K562 (cell line): Measurements from ENCODE around the gene CHN2. TPM values are rescaled to one million over a fixed set of nuclear protein-coding genes. Genes with fewer than 3 reads are reported as not detected.

Source experiments
- ATAC-seq: fragments of 200-7000 bp; cut with Tn5 transposase; 3 replicates; pipeline ENCODE4 v1.9.1; 2020; ENCODE audit warnings: moderate library complexity
- BruUV-seq: library from RNA; stranded (reverse); fragments of 400-500 nt; replicated peaks from 2 replicates; lab custom pipeline; 2021; lab: Mats Ljungman, UMichigan
- CTCF ChIA-PET: fragments of 300-600 bp; formaldehyde crosslinking; extraction: SDS; loops from one replicate; lab custom pipeline; 2021; ENCODE audit warnings: low intra/inter-chr PET ratio; lab: Yijun Ruan, JAX
- POLR2A ChIA-PET: fragments of 300-600, 350-650 bp; sonication (Branson Sonifier 250); formaldehyde crosslinking; extraction: SDS; loops from one replicate; lab custom pipeline; 2021; ENCODE audit warnings: antibody characterized with exemption, inconsistent platforms; lab: Yijun Ruan, JAX
- DNase-seq, 4 experiments: peaks; one replicate each; pipeline versions ENCODE4 v3.0.0 to v3.0.0-alpha.2; 2011 to 2018; ENCODE audit warnings: low spot score in 3 of 4, mixed read lengths in 3 of 4; ENCODE audit errors: extremely low read depth in 1 of 4
- FAIRE-seq: peaks from 2 replicates; lab custom pipeline; 2011; peaks lifted over from hg19 to GRCh38; lab: Jason Lieb, UNC
- H2AFZ ChIP-seq: 2 replicates; pipeline ENCODE4 v1.6.0; 2011; ENCODE audit warnings: low read depth, low read length, control low read depth, inconsistent platforms
- H3K27ac ChIP-seq: fragments of 200-600 bp; 3 replicates; pipeline ENCODE4 v1.8.0; 2011; ENCODE audit warnings: low read depth, mild to moderate bottlenecking, control low read depth, inconsistent platforms, low read length, moderate library complexity, mixed read lengths; ENCODE audit errors: extremely low read depth
- H3K27me3 ChIP-seq, 2 experiments: fragments of 300-600 bp in 1 of 2; 2 replicates in 1 of 2; 3 replicates in 1 of 2; pipeline versions ENCODE4 v1.6.0 to v1.8.0; 2011; ENCODE audit warnings: inconsistent platforms in 2 of 2, low read length in 2 of 2, mild to moderate bottlenecking in 1 of 2, mixed read lengths in 1 of 2, moderate library complexity in 1 of 2; ENCODE audit not compliant: control insufficient read depth in 2 of 2, insufficient read depth in 2 of 2
- H3K36me3 ChIP-seq: fragments of 300-600 bp; 3 replicates; pipeline ENCODE4 v1.8.0; 2011; ENCODE audit warnings: mild to moderate bottlenecking, low read length, inconsistent platforms; ENCODE audit not compliant: control insufficient read depth, insufficient read depth
- H3K4me1 ChIP-seq, 2 experiments: fragments of 200-600 bp in 1 of 2; replicated peaks in 1 of 2; 2 replicates in 1 of 2; 3 replicates in 1 of 2; pipeline versions ENCODE4 v1.5.1 to v1.8.0; 2011; ENCODE audit warnings: inconsistent platforms in 2 of 2, low read length in 2 of 2, mild to moderate bottlenecking in 1 of 2, mixed read lengths in 1 of 2, moderate library complexity in 1 of 2; ENCODE audit not compliant: control insufficient read depth in 2 of 2, insufficient read depth in 2 of 2
- H3K4me2 ChIP-seq: 2 replicates; pipeline ENCODE4 v1.6.1; 2011; ENCODE audit warnings: low read length, control low read depth, inconsistent platforms, mixed read lengths; ENCODE audit not compliant: insufficient read depth
- H3K4me3 ChIP-seq: fragments of 200-600 bp; sonication (generic), shearing (Covaris generic); 2 replicates; pipeline ENCODE4 v1.5.1; 2016; ENCODE audit warnings: control low read depth, inconsistent platforms
- H3K79me2 ChIP-seq: fragments of 200-600 bp; 3 replicates; pipeline ENCODE4 v1.8.0; 2011; ENCODE audit warnings: low read length, inconsistent platforms; ENCODE audit not compliant: control insufficient read depth, insufficient read depth
- H3K9ac ChIP-seq, 2 experiments: 2 replicates each; pipeline versions ENCODE4 v1.6.0 to v1.6.1; 2011; ENCODE audit warnings: low read depth in 2 of 2, low read length in 2 of 2, control low read depth in 1 of 2, inconsistent platforms in 1 of 2, mild to moderate bottlenecking in 1 of 2, mixed read lengths in 1 of 2; ENCODE audit not compliant: insufficient read depth in 1 of 2
- H3K9me1 ChIP-seq: one replicate; pipeline ENCODE4 v1.6.0; 2011; ENCODE audit warnings: inconsistent platforms, mild to moderate bottlenecking, low read length, moderate library complexity; ENCODE audit not compliant: control insufficient read depth, insufficient read depth
- H3K9me3 ChIP-seq: replicated peaks from 2 replicates; pipeline ENCODE4 v1.5.1; 2011; ENCODE audit warnings: low read depth, low read length, inconsistent platforms; ENCODE audit not compliant: control insufficient read depth, insufficient read depth
- H4K20me1 ChIP-seq: replicated peaks from 2 replicates; pipeline ENCODE4 v1.6.1; 2011; ENCODE audit warnings: low read length, inconsistent platforms, mixed read lengths; ENCODE audit not compliant: control insufficient read depth, insufficient read depth
- MNT ChIP-seq, 2 experiments: fragments of 450-650 bp; conservative IDR thresholded peaks; 2 replicates each; pipeline ENCODE4 v1.6.1; 2017; ENCODE audit warnings: mild to moderate bottlenecking in 2 of 2, moderate library complexity in 2 of 2
- ZFP1 ChIP-seq: fragments of 450-650 bp; formaldehyde crosslinking; IDR thresholded peaks from 2 replicates; pipeline ENCODE4 v1.4.0; 2020; ENCODE audit warnings: mild to moderate bottlenecking, mixed read lengths
- in situ Hi-C: fragments of 300-500 bp; cut with MboI; formaldehyde crosslinking; loops from 4 replicates; pipeline ENCODE4 v1.15.0; 2018; ENCODE audit warnings: inconsistent platforms, mixed read lengths
- intact Hi-C: fragments of 100-400 bp; cut with micrococcal nuclease; formaldehyde crosslinking; loops from 2 replicates; pipeline ENCODE4 v1.14.2; 2022
- polyA plus RNA-seq, 8 experiments: library from polyadenylated mRNA; depleted of rRNA in 4 of 8; stranded (reverse) in 5 of 8; unstranded in 3 of 8; fragments of >200 nt; fragmentation: Nextera tagmentation in 2 of 8; fragmentation: Illumina TruSeq in 1 of 8; extraction: Ambion mirVana in 2 of 8; extraction: Trizol in 1 of 8; gene quantifications; 2 replicates each; pipeline versions ENCODE4 v1.2.1 to v1.2.3, GENCODE V29; 2011 to 2014; ENCODE audit warnings: inconsistent platforms in 1 of 8, missing spikeins in 1 of 8
- total RNA-seq, 7 experiments: library from RNA; depleted of rRNA in 6 of 7; stranded (reverse); fragments of >200 nt in 6 of 7; fragmentation: Illumina TruSeq in 2 of 7; extraction: Trizol in 2 of 7; gene quantifications; 2 replicates each; pipeline versions ENCODE4 v1.2.1 to v1.2.3, GENCODE V29; 2011 to 2021; ENCODE audit warnings: low replicate concordance in 1 of 7

CHN2 gene
- total and polyA plus RNA-seq, 9 of the 15 experiments (the other 6 are each of a cell fraction or from before 2014, with no cell fraction given), result 0.12 to 2.1 (median 0.31) TPM; not detected in 1

GRCh38 chr7:29296421-29296820, 101.8 kb downstream of the CHN2 start:
- H3K9me1 ChIP-seq, result no peaks in the 10 kb centered on the region
- no peak overlapping the region for H3K9ac ChIP-seq
- ATAC-seq (no peak), FAIRE-seq (no peak), DNase-seq (no peak)
- TF ChIP-seq MNT (conservative IDR thresholded peaks at IDR 0.05) (no peak), ZFP1 (CRISPR knock-in tag) (no peak)
- no peaks in the 10 kb centered on the region for H3K4me1 ChIP-seq
- CTCF ChIA-PET, result no interaction called here
- intact Hi-C loops (no loop called here), in situ Hi-C loops (no loop called here)
- POLR2A ChIA-PET, result interaction anchor here (0.6 kb wide), 1 partner anchor 176 kb away, joined by 4 read pairs; no protein-coding TSS in a partner anchor
- H3K27ac ChIP-seq, result no peak overlapping the region
- no peak overlapping the region for H3K4me2 ChIP-seq
- BruUV-seq, result no TSS peak
- no peaks in the 10 kb centered on the region for H4K20me1 ChIP-seq
- no peak overlapping the region for H3K4me3 ChIP-seq
- H3K79me2 ChIP-seq, result no peaks in the 10 kb centered on the region
- no peak overlapping the region for H2AFZ ChIP-seq
- no peaks in the 10 kb centered on the region for H3K36me3 ChIP-seq
- peaks cover 3 to 12% of the 10 kb centered on the region in 2 experiments; a peak in 2 of 5 replicates for H3K27me3 ChIP-seq
- H3K9me3 ChIP-seq, result no peaks in the 10 kb centered on the region
